Measurements from ENCODE around the gene ATP9A.

DNA sequence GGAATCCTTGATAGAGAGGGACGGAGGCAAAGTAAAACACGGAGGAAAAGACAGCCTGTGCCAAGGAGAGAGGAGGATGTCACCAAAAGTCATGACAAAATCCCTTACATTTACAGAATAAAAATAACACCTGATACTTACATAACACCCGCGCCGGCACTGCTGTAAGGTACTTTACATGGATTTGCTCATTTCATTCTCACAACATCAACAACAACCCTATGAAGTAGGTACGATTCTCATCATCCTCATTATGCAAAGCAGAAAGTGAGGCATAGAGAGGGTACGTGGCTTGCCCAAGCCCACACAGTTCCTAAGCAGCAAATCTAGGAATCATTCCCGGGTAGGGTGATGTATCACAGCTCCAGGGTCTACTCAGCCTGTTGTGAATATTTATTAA lies 158.1 kb downstream of the ATP9A start:
- TF ChIP-seq, protein P1, sequence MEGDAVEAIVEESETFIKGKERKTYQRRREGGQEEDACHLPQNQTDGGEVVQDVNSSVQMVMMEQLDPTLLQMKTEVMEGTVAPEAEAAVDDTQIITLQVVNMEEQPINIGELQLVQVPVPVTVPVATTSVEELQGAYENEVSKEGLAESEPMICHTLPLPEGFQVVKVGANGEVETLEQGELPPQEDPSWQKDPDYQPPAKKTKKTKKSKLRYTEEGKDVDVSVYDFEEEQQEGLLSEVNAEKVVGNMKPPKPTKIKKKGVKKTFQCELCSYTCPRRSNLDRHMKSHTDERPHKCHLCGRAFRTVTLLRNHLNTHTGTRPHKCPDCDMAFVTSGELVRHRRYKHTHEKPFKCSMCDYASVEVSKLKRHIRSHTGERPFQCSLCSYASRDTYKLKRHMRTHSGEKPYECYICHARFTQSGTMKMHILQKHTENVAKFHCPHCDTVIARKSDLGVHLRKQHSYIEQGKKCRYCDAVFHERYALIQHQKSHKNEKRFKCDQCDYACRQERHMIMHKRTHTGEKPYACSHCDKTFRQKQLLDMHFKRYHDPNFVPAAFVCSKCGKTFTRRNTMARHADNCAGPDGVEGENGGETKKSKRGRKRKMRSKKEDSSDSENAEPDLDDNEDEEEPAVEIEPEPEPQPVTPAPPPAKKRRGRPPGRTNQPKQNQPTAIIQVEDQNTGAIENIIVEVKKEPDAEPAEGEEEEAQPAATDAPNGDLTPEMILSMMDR (optimal IDR thresholded peaks at IDR 0.05 in 1 of 3, IDR thresholded peaks at IDR 0.05 in 1 of 3, conservative IDR thresholded peaks at IDR 0.05 in 1 of 3; ENCODE audit: extremely low read depth in 1 of 3, insufficient read depth in 2 of 3, low read length in 3 of 3) = no peak
- TF ChIP-seq EZH2 (IDR thresholded peaks at IDR 0.05; ENCODE audit: low read length) = no peak
